Measurements from ENCODE around the gene TMEM63B.

- TF ChIP-seq RFX5 (IDR thresholded peaks at IDR 0.05; ENCODE audit: low read depth, low read length), result no peak
- no peak for TF ChIP-seq RAD51 (IDR thresholded peaks at IDR 0.05; ENCODE audit: borderline replicate concordance, low read depth)
- no peak for TF ChIP-seq GATAD2A (IDR thresholded peaks at IDR 0.05)
- no peak for TF ChIP-seq ZFX (CRISPR knock-in tag; IDR thresholded peaks at IDR 0.05)
- no peak for TF ChIP-seq RAD21 (CRISPR knock-in tag; conservative IDR thresholded peaks at IDR 0.05 in 1 of 2, IDR thresholded peaks at IDR 0.05 in 1 of 2)
- TF ChIP-seq ZNF121 (CRISPR knock-in tag; conservative IDR thresholded peaks at IDR 0.05), result no peak
- no peak for TF ChIP-seq TCF7 (IDR thresholded peaks at IDR 0.05; ENCODE audit: borderline replicate concordance)
- no peak for TF ChIP-seq ZNF280B (CRISPR knock-in tag; IDR thresholded peaks at IDR 0.05)
- TF ChIP-seq POLR2AphosphoS2 (IDR thresholded peaks at IDR 0.05; ENCODE audit: low read length), result no peak
- TF ChIP-seq NBN (IDR thresholded peaks at IDR 0.05; ENCODE audit: low read depth), result no peak
- TF ChIP-seq ZNF263 (CRISPR knock-in tag; IDR thresholded peaks at IDR 0.05; ENCODE audit: borderline replicate concordance), result no peak
Measured at GRCh38 chr6:44148306-44148705, 21.0 kb downstream of the TMEM63B start.
